Mesodermal cell (in vitro differentiated cells): ENCODE results near the gene CENATAC.
"Not testable (repeated sequence)": the region's sequence is repeated elsewhere in the genome, so short reads cannot be mapped to it uniquely, and the experiment has no call there.

Source experiments
- H3K27ac ChIP-seq: 2 replicates; pipeline ENCODE4 v1.7.0; 2013; ENCODE audit warnings: mild to moderate bottlenecking, low read depth, low read length, moderate library complexity; ENCODE audit not compliant: severe bottlenecking
- H3K36me3 ChIP-seq: 2 replicates; pipeline ENCODE4 v1.7.1; 2013; ENCODE audit warnings: mild to moderate bottlenecking, low read length, moderate library complexity; ENCODE audit not compliant: control insufficient read depth, insufficient read depth
- H3K4me1 ChIP-seq: one replicate; pipeline ENCODE4 v1.7.1; 2013; ENCODE audit warnings: mild to moderate bottlenecking, low read length; ENCODE audit not compliant: insufficient read depth, control insufficient read depth, poor library complexity, severe bottlenecking
- H3K4me3 ChIP-seq: 2 replicates; pipeline ENCODE4 v1.7.0; 2013; ENCODE audit warnings: low read length, control low read depth, mild to moderate bottlenecking; ENCODE audit not compliant: insufficient read depth, poor library complexity, severe bottlenecking; ENCODE audit errors: extremely low read depth
- H3K9me3 ChIP-seq: 2 replicates; pipeline ENCODE4 v1.7.1; 2013; ENCODE audit warnings: mild to moderate bottlenecking, low read length, moderate library complexity; ENCODE audit not compliant: control insufficient read depth
- WGBS, 2 experiments: methylation state at CpG; one replicate each; pipeline ENCODE4 v1.1.5; 2013; ENCODE audit warnings: missing lambda C conversion rate in 2 of 2; ENCODE audit not compliant: insufficient coverage in 2 of 2; 5-methylcytosine and 5-hydroxymethylcytosine counted together

The CENATAC gene

GRCh38 chr11:119027561-119028345 is 29.8 kb downstream of the CENATAC start:
- H3K4me3 ChIP-seq: no peak overlapping the region
- H3K9me3 ChIP-seq: no peaks in the 10 kb centered on the region
- WGBS, 2 experiments: 76 to 87% methylated on average over 4 to 8 of the region's 9 CpGs
- peaks cover 53% of the 10 kb centered on the region for H3K36me3 ChIP-seq
- H3K27ac ChIP-seq: no peak overlapping the region
- H3K4me1 ChIP-seq: peaks cover 35% of the 10 kb centered on the region

DNA sequence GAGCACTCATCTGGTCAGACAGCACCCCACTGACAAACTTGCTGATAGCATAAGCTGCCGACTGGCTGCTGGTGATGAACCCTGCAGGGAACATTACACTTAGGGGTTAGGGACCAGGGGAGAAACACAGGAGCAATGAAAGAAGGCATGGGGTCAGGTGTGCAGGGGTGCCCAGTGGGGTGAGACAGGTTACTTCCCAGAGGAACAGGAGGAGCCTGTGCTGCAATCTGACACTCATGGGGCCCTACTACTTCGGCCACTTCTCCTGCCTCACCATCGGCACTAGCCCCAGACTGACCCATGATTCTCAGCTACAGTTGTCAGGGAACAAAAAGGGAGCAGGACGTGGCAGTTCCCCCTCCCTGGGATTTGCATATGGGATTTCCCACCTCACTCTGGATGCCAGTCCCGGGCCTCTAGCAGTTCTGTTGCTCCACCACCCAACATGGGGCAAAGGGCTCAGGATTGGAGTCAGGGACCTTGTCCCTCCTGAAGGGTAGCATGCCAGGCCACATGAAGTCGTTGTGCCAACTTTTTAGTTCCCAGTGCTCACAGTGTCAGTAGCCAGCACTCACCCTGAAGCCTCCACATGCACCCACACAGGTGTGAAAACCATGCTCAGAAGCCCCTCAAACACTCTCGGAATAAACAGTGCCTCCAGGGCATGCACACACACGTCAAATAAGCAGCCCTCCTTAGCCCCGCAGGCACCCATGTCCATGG is 30.6 kb downstream of the CENATAC start:
- Histone ChIP-seq H3K4me1 (peaks cover 28% of the 10 kb centered on the region), H3K27ac (no peak overlapping the region), H3K36me3 (peaks cover 47% of the 10 kb centered on the region), H3K9me3 (no peaks in the 10 kb centered on the region), H3K4me3 (no peak overlapping the region)
- WGBS, 2 experiments: 79 to 86% methylated on average over 9 of the region's 9 CpGs

GRCh38 chr11:119029069-119029339 is 31.1 kb downstream of the CENATAC start:
- Histone ChIP-seq H3K27ac (no peak overlapping the region), H3K4me1 (peaks cover 23% of the 10 kb centered on the region), H3K9me3 (no peaks in the 10 kb centered on the region), H3K36me3 (peaks cover 42% of the 10 kb centered on the region), H3K4me3 (peak overlapping the region; percentile 79)
- WGBS, 2 experiments: 72 to 100% methylated on average over 1 of the region's 1 CpG

- peaks cover 37% of the 10 kb centered on the region for H3K36me3 ChIP-seq
- no peak overlapping the region for H3K27ac ChIP-seq
- peak overlapping the region; percentile 79 for H3K4me3 ChIP-seq
- 66 to 77% methylated on average over 4 to 6 of the region's 10 CpGs for WGBS, 2 experiments
- no peaks in the 10 kb centered on the region for H3K9me3 ChIP-seq
- H3K4me1 ChIP-seq: peaks cover 18% of the 10 kb centered on the region
Measured at GRCh38 chr11:119029340-119030028, 31.5 kb downstream of the CENATAC start.

GRCh38 chr11:119030029-119030328 is 32.0 kb downstream of the CENATAC start:
- Histone ChIP-seq H3K9me3 (no peaks in the 10 kb centered on the region), H3K4me1 (peaks cover 13% of the 10 kb centered on the region), H3K36me3 (peaks cover 32% of the 10 kb centered on the region), H3K4me3 (peak overlapping the region; percentile 79), H3K27ac (no peak overlapping the region)
- WGBS, 2 experiments: 2 to 3% methylated on average over 13 of the region's 13 CpGs

DNA sequence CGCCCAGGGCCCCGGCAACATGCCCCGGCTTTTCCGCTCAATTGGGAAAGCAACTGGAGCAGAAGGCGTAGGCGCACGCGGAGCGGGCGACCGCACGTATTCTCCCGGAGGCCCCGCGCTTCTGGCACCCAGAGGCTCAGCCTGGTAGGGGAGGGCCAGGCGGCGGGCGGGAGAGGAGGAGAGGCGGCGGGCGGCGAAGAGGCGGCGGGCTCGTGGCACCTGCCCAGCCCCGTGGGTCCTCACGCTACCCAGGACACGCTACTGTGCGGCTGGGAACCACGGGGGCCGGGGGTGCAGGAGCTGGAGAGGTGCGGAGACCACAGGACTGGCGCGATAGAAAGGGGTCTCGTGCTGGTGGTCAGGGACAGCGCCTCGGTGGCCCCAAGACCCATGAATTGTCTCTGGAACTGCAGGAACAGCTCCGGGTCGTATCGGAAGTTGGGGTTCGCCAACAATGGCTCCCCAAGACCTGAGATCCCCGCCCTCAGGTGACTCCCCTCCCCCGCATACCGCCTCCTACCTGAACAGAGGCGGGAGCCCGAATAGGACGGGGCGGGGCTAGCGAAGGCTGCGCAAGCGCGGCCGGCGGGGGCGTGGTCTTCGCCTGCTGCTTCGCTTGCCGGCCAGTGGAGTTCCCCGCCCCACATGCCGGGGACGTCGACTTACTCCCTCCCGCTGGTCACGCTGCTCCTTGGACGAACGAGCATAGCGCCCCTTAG is 32.5 kb downstream of the CENATAC start, which contains the start of gene SLC37A4:
SLC37A4 (minus strand) TSS at position 549 of the 719 bp plus-strand sequence.
- no peaks in the 10 kb centered on the region for H3K9me3 ChIP-seq
- H3K36me3 ChIP-seq: peaks cover 27% of the 10 kb centered on the region
- peak within 1 kb of the TSS; percentile 79 for H3K4me3 ChIP-seq
- 0% methylated on average over 55 to 57 of the region's 67 CpGs for WGBS, 2 experiments
- peaks cover 13% of the 10 kb centered on the region for H3K4me1 ChIP-seq
- H3K27ac ChIP-seq: no peak within 1 kb of the TSS

GRCh38 chr11:119031912-119032280 is 34.0 kb downstream of the CENATAC start:
- 89 to 94% methylated on average over 7 to 8 of the region's 9 CpGs for WGBS, 2 experiments
- Histone ChIP-seq H3K9me3 (no peaks in the 10 kb centered on the region), H3K4me1 (peaks cover 13% of the 10 kb centered on the region), H3K27ac (no peak overlapping the region), H3K4me3 (no peak overlapping the region), H3K36me3 (peaks cover 13% of the 10 kb centered on the region)

DNA sequence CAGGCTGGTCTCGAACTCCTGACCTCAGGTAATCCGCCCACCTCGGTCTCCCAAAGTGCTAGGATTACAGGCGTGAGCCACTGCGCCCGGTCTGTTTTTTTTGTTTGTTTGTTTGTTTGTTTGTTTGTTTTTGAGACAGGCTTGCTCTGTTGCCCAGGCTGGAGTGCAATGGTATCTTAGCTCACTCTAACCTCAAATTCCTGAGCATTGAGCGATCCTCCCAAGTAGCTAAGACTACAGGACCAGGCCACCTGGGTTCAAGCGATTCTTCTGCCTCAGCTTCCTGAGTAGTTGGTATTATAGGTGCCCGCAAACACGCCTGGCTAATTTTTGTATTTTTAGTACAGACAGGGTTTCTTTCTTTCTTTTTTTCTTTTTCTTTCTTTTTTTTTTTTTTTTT is 35.5 kb downstream of the CENATAC start:
- WGBS, 2 experiments: 57 to 90% methylated on average over 1 to 3 of the region's 10 CpGs

DNA sequence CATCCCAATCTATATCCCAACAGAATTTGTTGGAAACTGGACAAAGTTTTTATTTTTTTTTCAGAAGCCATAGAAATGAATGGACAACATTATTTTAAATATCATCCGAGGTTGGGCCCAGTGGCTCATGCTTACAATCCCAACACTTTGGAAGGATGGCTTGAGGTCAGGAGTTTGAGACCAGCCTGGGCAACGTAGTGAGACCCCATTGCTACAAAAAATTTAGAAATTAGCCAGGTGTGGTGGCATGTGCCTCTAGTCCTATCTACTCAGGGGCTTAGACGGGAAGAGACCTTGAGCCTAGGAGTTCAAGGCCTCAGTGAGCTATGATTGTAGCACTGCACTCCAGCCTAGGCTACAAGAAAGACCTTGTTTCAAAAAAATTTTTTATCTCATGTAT is 36.9 kb downstream of the CENATAC start:
- peaks cover 3% of the 10 kb centered on the region for H3K4me1 ChIP-seq
- WGBS, 2 experiments: 86 to 90% methylated on average over 1 to 2 of the region's 3 CpGs
- no peaks in the 10 kb centered on the region for H3K9me3 ChIP-seq
- no peaks in the 10 kb centered on the region for H3K36me3 ChIP-seq
- no peak overlapping the region for H3K27ac ChIP-seq
- no peak overlapping the region for H3K4me3 ChIP-seq

More for the DNA sequence above, 35.5 kb downstream of the CENATAC start:
- H3K27ac ChIP-seq, H3K9me3 ChIP-seq, H3K4me3 ChIP-seq, H3K36me3 ChIP-seq: not testable (repeated sequence)
- peaks cover 13% of the 10 kb centered on the region for H3K4me1 ChIP-seq

DNA sequence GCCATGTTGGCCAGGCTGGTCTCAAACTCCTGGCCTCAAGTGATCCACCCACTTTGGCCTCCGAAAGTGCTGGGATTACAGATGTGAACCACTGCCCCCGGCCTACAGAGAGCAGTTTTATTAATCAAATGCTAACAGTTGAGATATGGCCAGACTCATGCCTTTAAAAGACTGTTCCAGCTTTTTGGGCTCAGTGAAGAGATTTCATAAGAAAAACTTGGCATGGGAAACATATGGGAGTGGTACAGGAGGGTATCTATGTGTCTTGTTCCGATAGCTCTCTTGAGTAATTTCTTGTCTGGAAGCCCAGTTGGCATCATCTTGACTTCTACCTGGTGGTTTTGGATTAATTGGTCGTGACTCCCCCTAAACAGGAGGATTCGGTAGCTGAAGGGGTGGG is 40.9 kb downstream of the CENATAC start:
- no peaks in the 10 kb centered on the region for H3K9me3 ChIP-seq
- H3K36me3 ChIP-seq: no peaks in the 10 kb centered on the region
- no peak overlapping the region for H3K4me3 ChIP-seq
- WGBS, 2 experiments: 80 to 94% methylated on average over 2 to 3 of the region's 5 CpGs
- no peak overlapping the region for H3K27ac ChIP-seq
- H3K4me1 ChIP-seq: peaks cover 7% of the 10 kb centered on the region
